Activated naive CD4-positive, alpha-beta T cell treated with anti-CD3 and anti-CD28 coated beads for 36 hours (primary cell): Measurements from ENCODE around the gene WDR86. TPM values are rescaled to one million over a fixed set of nuclear protein-coding genes. Genes with fewer than 3 reads are reported as not detected.

ENCODE experiments used
- CTCF ChIA-PET: fragments of 350-600 bp; sonication (Branson Sonifier 250); formaldehyde crosslinking; loops from one replicate; lab custom pipeline; 2021; ENCODE audit warnings: antibody characterized with exemption; lab: Charles Lee
- DNase-seq: peaks from one replicate; pipeline ENCODE4 v3.0.0-alpha.2; 2020
- H3K27ac Mint-ChIP-seq: one replicate; pipeline ENCODE4 v1.8.0; 2021; ENCODE audit warnings: mild to moderate bottlenecking, mixed read lengths
- H3K27me3 Mint-ChIP-seq: one replicate; pipeline ENCODE4 v1.8.0; 2021; ENCODE audit warnings: low read depth, mixed read lengths
- H3K36me3 Mint-ChIP-seq: one replicate; pipeline ENCODE4 v1.8.0; 2021; ENCODE audit warnings: low read depth, mixed read lengths
- H3K4me1 Mint-ChIP-seq: one replicate; pipeline ENCODE4 v1.8.0; 2021; ENCODE audit warnings: low read depth, mixed read lengths
- H3K4me3 Mint-ChIP-seq: one replicate; pipeline ENCODE4 v1.8.0; 2021; ENCODE audit warnings: mild to moderate bottlenecking, moderate library complexity, mixed read lengths
- H3K9me3 Mint-ChIP-seq: one replicate; pipeline ENCODE4 v1.8.0; 2021; ENCODE audit warnings: mixed read lengths
- intact Hi-C: fragments of 100-400 bp; cut with micrococcal nuclease; formaldehyde crosslinking; loops from one replicate; pipeline ENCODE4 v1.15.1; 2023
- total RNA-seq, 2 experiments: library from RNA; stranded (reverse); gene quantifications; one replicate each; pipeline ENCODE4 v1.2.3, GENCODE V29; 2021

Gene WDR86
- total RNA-seq, 2 experiments from 2014 or later: not detected

DNA sequence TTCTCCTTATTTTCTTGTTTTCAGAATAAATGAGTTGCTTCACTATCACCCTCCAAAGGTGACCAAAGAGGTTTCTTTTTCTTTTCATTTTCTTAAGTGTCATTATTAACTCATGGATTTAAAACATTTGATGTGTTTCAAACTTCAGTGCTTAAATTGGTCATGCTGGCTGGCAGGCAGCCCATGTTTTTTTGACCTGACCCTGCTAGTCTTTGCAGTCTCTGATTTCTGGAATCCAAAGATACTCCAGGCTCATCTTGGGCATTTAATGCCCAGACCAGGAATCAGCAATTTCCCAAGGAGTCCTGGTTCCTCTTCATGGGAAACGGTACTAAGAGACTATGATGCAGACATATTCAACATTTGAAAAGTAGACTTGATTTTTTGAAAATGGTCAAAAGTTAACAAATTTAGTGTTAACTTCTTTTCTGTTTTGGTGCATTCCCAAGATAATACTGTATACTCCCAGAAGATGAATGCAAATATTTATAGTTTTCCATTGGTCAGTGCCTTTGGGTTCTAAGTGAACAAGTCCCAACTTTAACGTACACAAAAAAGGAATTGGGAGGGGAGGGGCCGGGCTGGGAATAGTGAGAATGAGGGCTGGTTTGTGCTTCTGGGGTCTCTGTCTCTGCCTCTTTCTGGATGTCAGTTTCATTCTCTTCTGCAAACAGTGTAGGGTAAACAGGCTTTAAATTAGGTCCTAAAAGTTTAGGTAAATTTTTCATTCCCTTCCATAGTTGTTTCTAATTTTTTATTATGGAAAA, 48.5 kb downstream of the WDR86 start:
- H3K9me3 Mint-ChIP-seq: no peaks in the 10 kb centered on the region

DNA sequence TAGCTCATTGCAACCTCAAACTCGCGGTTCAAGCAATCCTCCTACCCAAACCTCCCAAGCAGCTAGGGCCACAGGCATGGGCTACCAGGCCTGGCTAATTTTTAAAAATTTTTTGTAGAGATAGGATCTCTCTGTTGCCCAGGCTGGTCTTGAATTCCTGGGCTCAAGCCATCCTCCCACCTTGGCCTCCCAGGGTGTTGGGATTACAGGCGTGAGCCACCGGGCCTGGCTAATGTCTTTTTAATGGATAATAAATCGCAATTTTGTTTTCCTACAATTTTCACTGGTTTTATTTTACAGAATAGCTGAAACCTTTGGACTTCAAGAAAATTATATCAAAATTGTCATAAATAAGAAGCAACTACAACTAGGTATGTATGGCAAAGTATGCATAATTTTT, 57.3 kb downstream of the WDR86 start:
- Mint-ChIP-seq H3K27me3 (no peaks in the 10 kb centered on the region), H3K4me1 (peaks cover 41% of the 10 kb centered on the region), H3K4me3 (no peak overlapping the region), H3K36me3 (peaks cover 24% of the 10 kb centered on the region), H3K9me3 (no peaks in the 10 kb centered on the region), H3K27ac (peak overlapping the region; percentile 91)
- no peak for DNase-seq
- CTCF ChIA-PET: interaction anchor here (1.0 to 11.9 kb wide), 14 partner anchors 12 to 407 kb away, joined by 3 to 208 read pairs (median 12); partner anchors contain the start of genes CRYGN and NUB1
- intact Hi-C loops: loop anchor here (5.0 to 10.0 kb wide), 6 partner anchors 270 to 1110 kb away; partner anchors contain the start of genes FASTK, PRKAG2 and TMUB1

More for the DNA sequence above, 48.5 kb downstream of the WDR86 start:
- Mint-ChIP-seq H3K27ac (no peak overlapping the region), H3K36me3 (peaks cover 19% of the 10 kb centered on the region), H3K4me1 (peaks cover 2% of the 10 kb centered on the region), H3K4me3 (no peak overlapping the region), H3K27me3 (no peaks in the 10 kb centered on the region)
- CTCF ChIA-PET: interaction anchor here (1.3 to 2.7 kb wide), 2 partner anchors 46 to 86 kb away, joined by 5 to 8 read pairs; no protein-coding TSS in a partner anchor
- intact Hi-C loops: no loop called here
- DNase-seq: no peak

DNA sequence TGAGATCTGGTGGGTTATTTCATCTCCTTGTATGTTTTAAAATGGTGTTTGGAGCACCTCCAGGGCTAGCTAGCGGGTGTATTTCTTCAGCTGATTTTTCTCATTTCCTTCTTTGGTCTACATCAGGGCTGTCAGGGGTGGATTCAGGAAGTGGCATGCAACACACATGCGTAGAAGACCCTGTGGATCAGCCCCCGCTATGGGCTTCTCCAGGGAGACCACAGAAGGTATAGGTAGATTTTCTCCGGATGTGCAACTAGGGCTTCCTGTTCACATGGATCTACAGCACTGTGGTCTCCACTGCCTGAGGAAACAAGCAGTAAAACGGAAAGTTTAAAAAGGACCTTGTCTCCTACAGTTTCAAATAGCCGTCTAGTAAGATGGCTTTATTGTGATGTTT, 57.9 kb downstream of the WDR86 start:
- intact Hi-C loops: loop anchor here (2.0 to 10.0 kb wide), 8 partner anchors 75 to 1110 kb away; partner anchors contain the start of genes FASTK, PRKAG2 and TMUB1
- H3K4me3 Mint-ChIP-seq: peak overlapping the region; percentile 23
- CTCF ChIA-PET: interaction anchor here (0.6 to 11.9 kb wide), 19 partner anchors 11 to 407 kb away, joined by 3 to 208 read pairs (median 6); partner anchors contain the start of genes CRYGN and NUB1
- H3K27ac Mint-ChIP-seq: peak overlapping the region; percentile 91
- H3K27me3 Mint-ChIP-seq: no peaks in the 10 kb centered on the region
- peak; percentile 74 for DNase-seq
- H3K4me1 Mint-ChIP-seq: peaks cover 42% of the 10 kb centered on the region
- no peaks in the 10 kb centered on the region for H3K9me3 Mint-ChIP-seq
- peaks cover 24% of the 10 kb centered on the region for H3K36me3 Mint-ChIP-seq

DNA sequence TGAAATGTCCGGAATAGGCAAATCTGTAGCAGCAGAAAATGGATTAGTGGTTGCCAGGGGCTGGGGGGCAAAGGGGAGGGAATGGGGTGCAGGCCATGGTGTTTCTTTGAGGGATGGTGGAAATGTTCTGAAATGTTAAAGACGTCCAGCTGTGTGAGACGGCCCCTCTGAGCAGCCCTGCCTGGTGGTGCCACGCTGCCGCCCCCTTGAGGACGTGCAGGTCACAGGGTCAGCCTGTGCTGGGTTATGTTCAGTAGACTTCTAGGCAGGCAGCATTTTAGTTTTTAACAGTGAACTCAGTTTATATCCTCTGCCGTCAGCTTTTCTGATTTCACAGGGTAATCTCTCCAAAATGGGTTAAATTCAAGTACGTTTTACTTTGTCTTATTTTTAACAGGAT, 58.8 kb downstream of the WDR86 start:
- CTCF ChIA-PET: interaction anchor here (0.5 to 11.9 kb wide), 18 partner anchors 9 to 409 kb away, joined by 3 to 208 read pairs (median 8); partner anchors contain the start of gene NUB1
- DNase-seq: peak; percentile 70
- no peaks in the 10 kb centered on the region for H3K9me3 Mint-ChIP-seq
- H3K4me1 Mint-ChIP-seq: peaks cover 51% of the 10 kb centered on the region
- peak overlapping the region; percentile 17 for H3K4me3 Mint-ChIP-seq
- intact Hi-C loops: loop anchor here (2.0 to 10.0 kb wide), 8 partner anchors 74 to 1111 kb away; partner anchors contain the start of genes FASTK, PRKAG2 and TMUB1
- peak overlapping the region; percentile 91 for H3K27ac Mint-ChIP-seq
- no peaks in the 10 kb centered on the region for H3K27me3 Mint-ChIP-seq
- peaks cover 23% of the 10 kb centered on the region for H3K36me3 Mint-ChIP-seq

DNA sequence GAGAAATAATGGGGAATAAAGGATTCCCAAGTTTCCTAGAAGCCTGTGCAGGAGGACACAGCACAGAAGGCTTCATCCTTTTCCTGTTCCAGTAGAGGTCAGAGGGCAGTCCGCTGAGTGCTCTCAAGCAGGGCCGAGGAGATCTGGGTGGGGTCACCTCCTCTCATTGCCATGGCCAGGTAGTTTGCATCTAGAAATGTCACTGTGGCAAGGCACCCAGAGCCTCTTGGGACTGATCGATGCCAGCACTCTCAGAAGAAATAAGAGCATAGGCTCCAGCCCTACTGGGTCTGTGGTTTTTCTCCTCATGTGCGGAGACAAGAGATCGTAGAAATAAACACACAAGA, 60.4 kb downstream of the WDR86 start:
- intact Hi-C loops: loop anchor here (10.0 kb wide), 1 partner anchor 735 kb away; no protein-coding TSS in a partner anchor

DNA sequence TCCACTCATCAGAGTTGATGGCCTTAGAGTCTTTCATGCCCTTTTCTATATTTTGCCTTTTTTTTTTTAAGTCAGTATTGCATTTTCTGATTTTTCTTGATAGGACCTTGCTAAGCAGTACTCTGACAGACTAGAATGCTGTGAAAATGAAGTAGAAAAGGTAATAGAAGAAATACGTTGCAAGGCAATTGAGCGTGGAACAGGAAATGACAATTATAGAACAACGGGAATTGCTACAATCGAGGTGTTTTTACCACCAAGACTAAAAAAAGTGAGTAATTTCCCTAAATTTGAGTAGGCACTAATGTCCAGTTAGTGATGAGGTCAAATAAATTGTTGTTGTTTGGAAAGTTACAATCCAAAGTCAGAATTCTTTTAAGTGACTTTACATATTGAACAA, 60.9 kb downstream of the WDR86 start:
- peaks cover 17% of the 10 kb centered on the region for H3K36me3 Mint-ChIP-seq
- DNase-seq: no peak
- no peaks in the 10 kb centered on the region for H3K27me3 Mint-ChIP-seq
- no peaks in the 10 kb centered on the region for H3K9me3 Mint-ChIP-seq
- intact Hi-C loops: loop anchor here (10.0 kb wide), 1 partner anchor 734 kb away; no protein-coding TSS in a partner anchor
- peak overlapping the region; percentile 78 for H3K4me3 Mint-ChIP-seq
- peak overlapping the region; percentile 98 for H3K27ac Mint-ChIP-seq
- CTCF ChIA-PET: interaction anchor here (11.9 kb wide), 1 partner anchor 31 kb away, joined by 208 read pairs; no protein-coding TSS in a partner anchor
- H3K4me1 Mint-ChIP-seq: peaks cover 58% of the 10 kb centered on the region

More for the DNA sequence above, 60.4 kb downstream of the WDR86 start:
- Mint-ChIP-seq H3K4me3 (peak overlapping the region; percentile 78), H3K4me1 (peaks cover 60% of the 10 kb centered on the region), H3K36me3 (peaks cover 18% of the 10 kb centered on the region), H3K27ac (peak overlapping the region; percentile 98), H3K9me3 (no peaks in the 10 kb centered on the region), H3K27me3 (no peaks in the 10 kb centered on the region)
- no peak for DNase-seq
- CTCF ChIA-PET: interaction anchor here (2.8 to 11.9 kb wide), 5 partner anchors 9 to 99 kb away, joined by 15 to 208 read pairs (median 38); partner anchors contain the start of gene NUB1

DNA sequence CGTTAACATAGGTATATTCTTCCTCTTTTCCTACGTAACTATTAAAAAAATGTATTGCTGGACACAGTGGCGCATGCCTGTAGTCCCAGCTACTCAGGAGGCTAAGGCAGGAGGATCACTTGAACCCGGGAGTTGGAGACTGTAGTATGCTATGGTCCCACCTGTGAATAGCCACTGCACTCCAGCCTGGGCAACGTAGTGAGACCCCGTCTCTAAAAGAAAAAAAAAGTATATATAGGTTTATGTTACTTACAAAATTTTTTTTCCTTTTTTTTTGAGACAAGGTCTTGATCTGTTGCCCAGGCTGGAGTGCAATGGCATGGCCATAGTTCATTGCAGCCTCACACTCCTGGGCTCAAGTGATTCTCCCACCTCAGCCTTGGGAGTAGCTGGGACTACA, 62.6 kb downstream of the WDR86 start:
- H3K4me1 Mint-ChIP-seq: peaks cover 62% of the 10 kb centered on the region
- no peak overlapping the region for H3K27ac Mint-ChIP-seq

DNA sequence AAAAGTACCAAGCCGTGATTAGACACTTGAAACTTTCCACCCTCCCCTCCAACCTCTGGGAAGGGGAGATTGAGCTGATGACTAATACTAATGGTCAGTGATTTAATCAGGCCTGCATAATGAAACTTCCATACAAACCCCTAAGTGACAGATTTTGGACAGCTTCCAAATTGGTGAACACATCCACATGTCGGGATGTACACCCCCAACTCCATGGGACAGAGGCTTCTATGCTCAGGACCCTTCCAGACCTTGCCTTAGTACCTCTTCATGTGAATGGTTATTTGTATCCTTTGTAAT, 63.4 kb downstream of the WDR86 start:
- CTCF ChIA-PET: interaction anchor here (1.1 kb wide), 1 partner anchor 35 kb away, joined by 4 read pairs; no protein-coding TSS in a partner anchor
- Mint-ChIP-seq H3K4me3 (no peak overlapping the region), H3K27me3 (no peaks in the 10 kb centered on the region), H3K4me1 (peaks cover 54% of the 10 kb centered on the region), H3K9me3 (no peaks in the 10 kb centered on the region), H3K27ac (peak overlapping the region; percentile 81), H3K36me3 (peaks cover 17% of the 10 kb centered on the region)
- intact Hi-C loops: loop anchor here (10.0 kb wide), 1 partner anchor 732 kb away; no protein-coding TSS in a partner anchor
- DNase-seq: no peak

More for the DNA sequence above, 62.6 kb downstream of the WDR86 start:
- Mint-ChIP-seq H3K36me3 (peaks cover 17% of the 10 kb centered on the region), H3K9me3 (no peaks in the 10 kb centered on the region), H3K4me3 (no peak overlapping the region), H3K27me3 (no peaks in the 10 kb centered on the region)
- intact Hi-C loops: loop anchor here (10.0 kb wide), 1 partner anchor 732 kb away; no protein-coding TSS in a partner anchor
- CTCF ChIA-PET: interaction anchor here (11.9 kb wide), 1 partner anchor 29 kb away, joined by 208 read pairs; no protein-coding TSS in a partner anchor
- no peak for DNase-seq

DNA sequence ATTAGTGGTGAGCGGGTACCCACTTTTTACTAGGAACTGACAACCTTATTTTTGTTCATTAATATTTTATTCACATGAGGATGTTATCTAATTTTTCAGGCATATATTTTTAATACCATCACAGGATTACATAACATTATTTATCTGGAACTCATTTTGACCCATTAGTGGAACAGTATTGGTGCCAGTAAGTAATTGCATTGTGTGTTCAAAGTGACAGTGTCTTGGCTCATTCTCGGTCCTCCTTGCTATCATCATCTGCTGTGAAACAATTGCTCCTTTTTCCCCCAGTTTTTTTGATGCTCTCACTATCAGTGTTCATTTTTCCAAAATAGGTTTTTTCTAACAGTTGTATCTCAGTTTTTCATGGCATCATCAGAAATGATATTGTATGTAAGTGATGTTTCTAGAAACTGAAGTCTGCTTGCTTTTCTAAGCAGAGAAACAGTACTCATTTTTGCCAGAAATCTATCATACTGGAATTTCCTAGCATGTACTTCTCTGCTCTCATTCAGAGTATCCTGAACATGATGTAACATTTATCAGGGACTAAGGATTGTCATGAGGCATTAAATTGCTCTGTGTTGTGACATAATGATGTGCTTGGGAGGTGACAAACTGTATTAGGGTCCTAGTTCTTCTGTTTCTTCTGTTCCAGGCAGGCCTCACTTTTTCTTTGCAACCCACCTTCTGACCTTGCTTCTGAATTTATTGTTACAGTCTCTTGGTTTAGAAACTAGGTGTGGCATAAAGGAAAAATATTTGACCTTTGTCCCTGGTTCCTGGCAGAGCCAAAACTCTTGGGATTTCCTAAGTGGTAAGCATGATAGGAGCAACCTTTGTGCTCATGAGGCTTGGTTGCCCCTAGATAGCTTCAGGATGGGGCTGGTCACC, 64.0 kb downstream of the WDR86 start:
- Mint-ChIP-seq H3K27ac (peak overlapping the region; percentile 81), H3K36me3 (peaks cover 17% of the 10 kb centered on the region), H3K4me3 (no peak overlapping the region), H3K27me3 (no peaks in the 10 kb centered on the region), H3K9me3 (no peaks in the 10 kb centered on the region), H3K4me1 (peaks cover 50% of the 10 kb centered on the region)
- intact Hi-C loops: loop anchor here (10.0 kb wide), 1 partner anchor 731 kb away; no protein-coding TSS in a partner anchor
- CTCF ChIA-PET: interaction anchor here (1.1 to 1.6 kb wide), 2 partner anchors 30 to 34 kb away, joined by 4 to 16 read pairs; no protein-coding TSS in a partner anchor
- DNase-seq: no peak

DNA sequence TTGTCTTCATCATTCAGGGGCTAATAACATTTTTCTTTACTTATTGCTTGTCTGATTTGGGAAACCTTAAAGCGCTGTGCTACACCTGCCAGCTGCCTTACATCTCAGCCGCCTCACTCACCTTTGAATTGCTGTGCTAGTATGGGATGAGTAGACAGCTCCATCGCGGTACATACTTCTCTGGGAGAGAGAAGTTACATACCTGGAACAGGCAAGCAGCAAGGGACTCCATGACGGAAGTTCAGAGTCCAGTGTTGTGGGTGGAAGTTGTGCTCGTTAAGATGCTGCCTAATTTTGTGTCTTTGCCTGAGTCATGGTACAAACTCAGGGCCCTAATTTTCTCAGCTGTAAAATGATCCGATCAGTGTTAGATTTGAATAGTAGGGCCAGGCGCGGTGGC, 66.3 kb downstream of the WDR86 start:
- Mint-ChIP-seq H3K36me3 (peaks cover 13% of the 10 kb centered on the region), H3K27ac (peak overlapping the region; percentile 53), H3K27me3 (no peaks in the 10 kb centered on the region), H3K4me3 (peak overlapping the region; percentile 75), H3K9me3 (peaks cover 3% of the 10 kb centered on the region), H3K4me1 (peaks cover 55% of the 10 kb centered on the region)
- CTCF ChIA-PET: interaction anchor here (0.8 to 1.6 kb wide), 3 partner anchors 28 to 38 kb away, joined by 3 to 11 read pairs (median 6); no protein-coding TSS in a partner anchor
- no peak for DNase-seq
- intact Hi-C loops: loop anchor here (10.0 kb wide), 1 partner anchor 729 kb away; no protein-coding TSS in a partner anchor

DNA sequence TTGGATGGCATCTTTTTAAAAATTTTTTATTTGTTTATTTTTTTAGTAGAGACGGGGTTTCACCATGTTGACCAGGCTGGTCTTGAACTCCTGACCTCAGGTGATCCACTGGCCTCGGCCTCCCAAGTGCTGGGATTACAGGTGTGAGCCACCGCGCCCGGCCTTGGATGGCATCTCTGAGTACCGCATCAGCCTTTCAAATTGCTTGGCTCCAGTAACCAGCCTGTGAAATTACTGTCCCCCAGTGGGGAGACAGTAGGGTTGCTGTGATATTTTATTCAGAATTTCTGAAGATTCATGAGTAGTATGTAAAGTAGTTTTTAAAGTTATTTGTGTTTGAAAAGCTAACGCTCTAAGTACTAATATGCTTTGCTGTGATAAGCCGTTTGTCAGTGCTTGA, 67.0 kb downstream of the WDR86 start:
- Mint-ChIP-seq H3K36me3 (peaks cover 9% of the 10 kb centered on the region), H3K9me3 (peaks cover 3% of the 10 kb centered on the region), H3K4me1 (peaks cover 50% of the 10 kb centered on the region), H3K27ac (peak overlapping the region; percentile 82), H3K4me3 (peak overlapping the region; percentile 75), H3K27me3 (no peaks in the 10 kb centered on the region)
- DNase-seq: no peak
- intact Hi-C loops: loop anchor here (1.0 to 10.0 kb wide), 4 partner anchors 7 to 728 kb away; partner anchors contain the start of gene ABCF2
- CTCF ChIA-PET: interaction anchor here (0.8 to 4.3 kb wide), 3 partner anchors 9 to 37 kb away, joined by 3 to 26 read pairs (median 11); no protein-coding TSS in a partner anchor
